ENCODE results near the gene SLC38A10.

Gene SLC38A10

GRCh38 chr17:81204578-81204977 is 90.5 kb downstream of the SLC38A10 start:
- DNase-seq (ENCODE audit: low read depth): no peak

DNA sequence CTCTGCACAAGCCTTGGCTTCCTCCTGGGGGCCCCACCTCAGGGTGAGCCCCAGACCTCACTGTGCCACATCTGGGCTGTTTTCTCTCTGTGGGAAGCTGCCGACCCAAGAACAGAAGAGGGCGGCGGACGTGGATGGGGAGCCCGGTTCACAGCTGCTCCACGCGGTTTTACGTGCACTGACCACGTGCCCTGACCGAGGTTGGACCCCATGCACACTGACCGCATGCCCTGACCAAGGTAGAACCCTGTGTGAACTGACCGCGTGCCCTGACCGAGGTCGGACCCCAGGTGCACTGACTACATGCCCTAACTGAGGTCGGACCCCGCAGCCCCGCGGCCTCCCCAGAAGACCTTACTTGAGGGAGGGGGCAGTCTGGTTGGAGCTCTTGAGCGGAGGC is 92.0 kb downstream of the SLC38A10 start:
- DNase-seq (ENCODE audit: low read depth): no peak

- no peak for DNase-seq (ENCODE audit: low read depth)
These were observed 92.8 kb downstream of the SLC38A10 start for GRCh38 chr17:81202318-81202717.

GRCh38 chr17:81200695-81201580 is 94.2 kb downstream of the SLC38A10 start:
- DNase-seq (ENCODE audit: low read depth): no peak

GRCh38 chr17:81200201-81200600 is 94.9 kb downstream of the SLC38A10 start:
- no peak for DNase-seq (ENCODE audit: low read depth)

- no peak for DNase-seq (ENCODE audit: low read depth)
These were observed 95.7 kb downstream of the SLC38A10 start for GRCh38 chr17:81199482-81199830.

DNA sequence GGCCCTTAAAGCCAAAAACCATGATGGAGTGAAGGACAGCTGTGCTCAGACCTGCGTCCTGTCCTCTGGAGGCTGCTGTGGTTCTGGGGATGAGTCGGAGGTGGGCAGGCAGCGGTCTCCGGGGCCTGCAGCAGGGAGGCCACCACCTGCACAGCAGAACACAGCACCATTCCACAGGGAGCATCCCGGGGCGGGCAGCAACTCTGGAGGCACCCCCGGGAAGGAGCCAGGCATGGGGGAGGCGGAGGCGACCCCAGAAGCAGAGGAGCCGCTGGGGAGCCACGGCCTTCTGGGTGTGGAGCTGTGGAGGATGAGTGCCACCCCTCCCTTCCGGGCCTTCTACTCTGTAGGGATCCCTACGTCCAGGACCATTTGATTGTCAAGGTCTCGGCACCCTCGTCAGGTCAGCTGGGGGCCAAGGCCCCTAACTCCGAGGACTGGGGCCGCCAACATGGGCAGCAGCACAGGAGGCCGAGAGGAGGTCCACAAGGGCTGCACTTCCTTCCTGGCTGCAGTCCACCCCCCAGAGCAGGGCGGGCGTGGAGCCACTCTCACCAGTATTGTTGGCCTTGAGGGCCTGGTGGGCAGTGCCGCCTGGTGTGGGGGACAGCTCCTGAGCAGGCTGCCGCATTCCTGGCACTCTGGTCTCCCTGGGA is 96.2 kb downstream of the SLC38A10 start:
- DNase-seq (ENCODE audit: low read depth): no peak

DNA sequence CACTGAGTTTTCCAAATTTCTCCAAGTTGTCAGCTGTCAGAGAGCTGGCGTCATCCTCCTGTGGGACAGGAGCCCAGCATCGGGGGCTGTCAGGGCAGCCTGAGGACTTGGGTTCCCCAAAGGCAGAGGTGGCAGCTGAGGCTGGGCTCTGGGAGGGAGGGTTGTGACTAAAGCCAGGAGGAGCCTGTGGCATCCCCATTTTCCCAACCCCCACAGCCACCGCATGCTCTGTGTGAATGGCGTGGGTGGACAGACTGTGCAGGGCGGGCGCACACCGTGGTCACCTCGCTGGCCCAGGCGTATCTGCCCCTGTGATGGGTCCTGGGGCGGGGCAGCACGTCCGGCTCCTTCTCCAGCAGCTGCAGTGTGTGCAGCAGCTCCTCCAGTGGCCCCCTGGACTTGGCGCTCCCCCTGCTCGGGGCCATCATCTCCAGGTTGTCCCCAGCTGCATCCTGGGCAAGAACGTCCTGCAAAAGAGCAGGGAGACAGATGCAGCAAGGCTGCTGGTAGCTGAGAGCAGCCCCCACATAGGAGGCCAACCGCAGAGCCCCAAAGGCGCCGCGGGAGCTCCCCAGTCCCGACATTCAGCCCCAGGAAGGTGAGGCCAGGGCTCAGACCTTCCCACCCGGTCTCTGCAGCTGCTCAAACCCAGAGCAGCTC is 97.1 kb downstream of the SLC38A10 start:
- no peak for DNase-seq (ENCODE audit: low read depth)

DNA sequence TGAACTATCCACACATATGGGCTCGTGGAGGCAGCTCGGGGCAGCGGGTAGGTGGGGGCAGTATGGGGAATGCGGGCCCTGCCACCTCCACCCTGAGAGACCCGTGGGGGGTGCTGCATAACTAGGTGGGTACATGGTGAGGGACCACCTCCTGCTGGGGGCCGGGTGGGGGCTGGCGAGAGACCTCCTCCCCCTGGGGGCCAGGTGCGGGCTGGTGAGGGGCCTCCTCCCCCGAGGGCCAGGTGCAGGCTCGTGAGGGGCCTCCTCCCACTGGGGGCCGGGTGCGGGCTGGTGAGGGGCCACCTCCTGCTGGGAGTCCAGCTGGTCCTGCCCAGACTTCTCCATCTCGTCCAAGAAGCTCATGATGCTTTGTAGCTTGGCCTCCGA is 97.7 kb downstream of the SLC38A10 start:
- no peak for DNase-seq (ENCODE audit: low read depth)

DNA sequence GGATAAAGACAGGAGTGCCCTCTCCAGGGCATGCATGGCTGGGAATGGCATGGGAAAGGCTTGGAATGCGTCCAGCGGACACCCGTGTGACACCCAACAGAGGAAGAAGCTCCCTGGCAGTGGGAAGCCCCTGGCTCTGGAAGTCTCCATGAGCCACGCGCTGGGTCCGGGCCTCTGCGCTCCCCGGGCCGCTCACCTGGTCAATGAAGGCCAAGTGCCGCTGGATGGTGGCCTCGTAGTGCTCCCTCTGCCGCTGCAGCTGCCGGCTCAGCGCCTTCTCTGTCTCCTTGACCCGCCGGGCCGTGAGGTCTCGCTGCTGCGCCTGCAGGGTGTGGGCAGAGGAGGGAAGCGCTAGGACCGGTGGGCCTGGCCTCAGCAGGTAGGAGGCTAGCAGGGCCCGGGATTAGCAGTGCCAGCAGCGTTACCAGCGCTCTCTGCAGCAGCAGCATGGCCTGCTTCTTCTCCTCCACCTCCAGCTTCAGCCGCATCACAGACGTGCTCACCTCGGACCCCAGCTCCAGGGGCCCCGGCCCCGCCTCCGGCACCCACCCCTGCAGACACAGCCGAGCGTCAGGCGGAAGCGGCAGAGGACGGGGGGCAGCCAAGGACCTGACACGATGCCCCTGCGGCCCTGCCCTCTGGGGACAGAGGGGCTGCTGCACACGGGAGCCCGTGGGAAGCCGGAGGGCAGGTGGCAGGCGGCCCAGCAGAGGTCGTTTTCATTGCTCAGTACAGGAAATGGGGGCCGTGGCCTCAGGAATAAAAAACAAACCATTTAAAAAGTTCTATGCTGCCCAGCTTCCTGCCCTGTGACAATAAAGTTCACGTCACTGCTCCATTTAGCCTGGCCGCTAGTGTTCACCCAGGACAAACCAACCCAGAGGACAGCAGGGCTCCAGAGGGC is 98.3 kb downstream of the SLC38A10 start:
- DNase-seq (ENCODE audit: low read depth): no peak

GRCh38 chr17:81195941-81196495 is 99.1 kb downstream of the SLC38A10 start:
- no peak for DNase-seq (ENCODE audit: low read depth)

Data from HS-27A (cell line).